GM23338 (cell line): ENCODE measurements around the gene SLC29A4. TPM values are rescaled to one million over a fixed set of nuclear protein-coding genes. Genes with fewer than 3 reads are reported as not detected.

Experiments used
- ATAC-seq: fragments of 200-7000 bp; cut with Tn5 transposase; 3 replicates; pipeline ENCODE4 v1.9.1; 2020
- DNase-seq: peaks from one replicate; pipeline ENCODE4 v3.0.0-alpha.2; 2015; ENCODE audit warnings: low spot score
- H2AFZ ChIP-seq: fragments of 200-600 bp; sonication (generic); 2 replicates; pipeline ENCODE4 v1.8.0; 2016; ENCODE audit warnings: antibody characterized with exemption, mild to moderate bottlenecking, moderate library complexity
- H3F3A ChIP-seq: fragments of 200-600 bp; sonication (generic); replicated peaks from 2 replicates; pipeline ENCODE4 v1.8.0; 2017; ENCODE audit warnings: antibody characterized with exemption, mixed run types, low read depth
- H3K27ac ChIP-seq: fragments of 200-600 bp; sonication (generic); 2 replicates; pipeline ENCODE4 v1.6.1; 2016; ENCODE audit warnings: low read depth
- H3K27me3 ChIP-seq: fragments of 200-600 bp; sonication (generic); 2 replicates; pipeline ENCODE4 v1.8.0; 2016; ENCODE audit warnings: mild to moderate bottlenecking, mixed run types, moderate library complexity; ENCODE audit not compliant: insufficient read depth
- H3K36me3 ChIP-seq: fragments of 200-600 bp; sonication (generic); 2 replicates; pipeline ENCODE4 v1.8.0; 2016; ENCODE audit warnings: mild to moderate bottlenecking; ENCODE audit not compliant: insufficient read depth
- H3K4me1 ChIP-seq: fragments of 200-600 bp; sonication (generic); 2 replicates; pipeline ENCODE4 v1.8.0; 2016; ENCODE audit warnings: mild to moderate bottlenecking, moderate library complexity; ENCODE audit not compliant: insufficient read depth
- H3K4me2 ChIP-seq: fragments of 200-600 bp; sonication (generic); 2 replicates; pipeline ENCODE4 v1.7.1; 2017; ENCODE audit warnings: mixed run types
- H3K4me3 ChIP-seq: fragments of 200-600 bp; sonication (generic); 2 replicates; pipeline ENCODE4 v1.6.1; 2016; ENCODE audit warnings: mixed run types
- H3K79me2 ChIP-seq: fragments of 200-600 bp; sonication (generic); replicated peaks from 2 replicates; pipeline ENCODE4 v1.8.0; 2017; ENCODE audit warnings: mild to moderate bottlenecking; ENCODE audit not compliant: insufficient read depth
- H3K9me2 ChIP-seq: fragments of 200-600 bp; sonication (generic); 2 replicates; pipeline ENCODE4 v1.8.0; 2017; ENCODE audit not compliant: insufficient read depth
- H4K20me1 ChIP-seq: fragments of 200-600 bp; sonication (generic); replicated peaks from 2 replicates; pipeline ENCODE4 v1.8.0; 2017; ENCODE audit warnings: mild to moderate bottlenecking; ENCODE audit not compliant: insufficient read depth
- H3K27ac Mint-ChIP-seq: 2 replicates; pipeline ENCODE4 v1.8.0; 2020; ENCODE audit warnings: inconsistent platforms, mild to moderate bottlenecking, moderate library complexity, mixed read lengths
- H3K27me3 Mint-ChIP-seq: 3 replicates; pipeline ENCODE4 v1.8.0; 2022; ENCODE audit warnings: low read depth, mild to moderate bottlenecking, moderate library complexity, mixed read lengths, inconsistent platforms; ENCODE audit not compliant: insufficient read depth, poor library complexity
- H3K36me3 Mint-ChIP-seq: 3 replicates; pipeline ENCODE4 v1.8.0; 2021; ENCODE audit warnings: low read depth, mild to moderate bottlenecking, inconsistent platforms, moderate library complexity, mixed read lengths
- H3K4me1 Mint-ChIP-seq: 3 replicates; pipeline ENCODE4 v1.8.0; 2020; ENCODE audit warnings: mild to moderate bottlenecking, inconsistent platforms, mixed read lengths
- H3K4me3 Mint-ChIP-seq: 3 replicates; pipeline ENCODE4 v1.8.0; 2021; ENCODE audit warnings: moderate library complexity, mild to moderate bottlenecking, inconsistent platforms, mixed read lengths
- H3K9me3 Mint-ChIP-seq: 3 replicates; pipeline ENCODE4 v1.8.0; 2020; ENCODE audit warnings: moderate library complexity, mild to moderate bottlenecking, inconsistent platforms, mixed read lengths
- CREB1 ChIP-seq: fragments of 250-450 bp; sonication (Bioruptor Pico); IDR thresholded peaks from 2 replicates; pipeline ENCODE4 v1.5.0; 2020; ENCODE audit warnings: low read depth, mild to moderate bottlenecking, moderate library complexity
- EZH2 ChIP-seq: fragments of 200-600 bp; sonication (generic); IDR thresholded peaks from one replicate; pipeline ENCODE4 v1.8.0; 2017; ENCODE audit warnings: antibody characterized with exemption, mild to moderate bottlenecking, low read depth; ENCODE audit not compliant: unreplicated experiment
- EZH2phosphoT487 ChIP-seq: fragments of 200-600 bp; sonication (generic); IDR thresholded peaks from one replicate; pipeline ENCODE4 v1.8.1; 2018; ENCODE audit warnings: antibody characterized with exemption; ENCODE audit not compliant: unreplicated experiment
- JUNB ChIP-seq: IDR thresholded peaks from one replicate; pipeline ENCODE4 v1.6.1; 2016; ENCODE audit warnings: antibody characterized with exemption; ENCODE audit not compliant: unreplicated experiment
- NANOG ChIP-seq: IDR thresholded peaks from 2 replicates; pipeline ENCODE4 v1.6.1; 2016; ENCODE audit warnings: antibody characterized with exemption, borderline replicate concordance
- POLR2AphosphoS5 ChIP-seq: IDR thresholded peaks from 2 replicates; pipeline ENCODE4 v1.6.1; 2016; ENCODE audit warnings: antibody characterized with exemption, low read depth
- STAT1 ChIP-seq: IDR thresholded peaks from one replicate; pipeline ENCODE4 v1.6.1; 2016; ENCODE audit warnings: antibody characterized with exemption; ENCODE audit not compliant: unreplicated experiment
- ZNF114 ChIP-seq: fragments of 250-450 bp; sonication (Bioruptor Pico); IDR thresholded peaks from 2 replicates; pipeline ENCODE4 v1.5.0; 2020; ENCODE audit warnings: mild to moderate bottlenecking, moderate library complexity
- ZNF331 ChIP-seq: fragments of 250-450 bp; sonication (Bioruptor Pico); IDR thresholded peaks from 2 replicates; pipeline ENCODE4 v1.5.0; 2020; ENCODE audit warnings: low read depth, mild to moderate bottlenecking, moderate library complexity
- polyA plus RNA-seq: library from polyadenylated mRNA; unstranded; fragments of >200 nt; fragmentation: Nextera tagmentation; extraction: Ambion mirVana; gene quantifications from 2 replicates; pipeline ENCODE4 v1.2.1, GENCODE V29; 2016
- total RNA-seq: library from RNA; depleted of rRNA; stranded (reverse); fragments of >200 nt; shearing (Covaris generic); gene quantifications from 2 replicates; pipeline ENCODE4 v1.2.3, GENCODE V29; 2014
- TF ChIP-seq, protein P1 (sequence below): fragments of 250-450 bp; sonication (Bioruptor Pico); IDR thresholded peaks from 2 replicates; pipeline ENCODE4 v1.5.0; 2020; ENCODE audit warnings: mild to moderate bottlenecking, moderate library complexity
- TF ChIP-seq, protein P2 (sequence below): IDR thresholded peaks from 2 replicates; pipeline ENCODE4 v1.6.1; 2016; ENCODE audit warnings: antibody characterized with exemption
- TF ChIP-seq, protein P3 (sequence below): IDR thresholded peaks from one replicate; pipeline ENCODE4 v1.6.1; 2018; ENCODE audit warnings: antibody characterized with exemption; ENCODE audit not compliant: unreplicated experiment
- TF ChIP-seq, protein P4 (sequence below), 2 experiments: fragments of 200-600 bp in 1 of 2; sonication (generic) in 1 of 2; conservative IDR thresholded peaks; 2 replicates each; pipeline versions ENCODE4 v1.5.1 to v1.6.1; 2016 to 2017; ENCODE audit warnings: antibody characterized with exemption in 2 of 2, low read depth in 2 of 2, mild to moderate bottlenecking in 2 of 2, moderate library complexity in 1 of 2

Gene SLC29A4
- total and polyA plus RNA-seq, 2 experiments from 2014 or later = 4.8 to 8.1 TPM

DNA sequence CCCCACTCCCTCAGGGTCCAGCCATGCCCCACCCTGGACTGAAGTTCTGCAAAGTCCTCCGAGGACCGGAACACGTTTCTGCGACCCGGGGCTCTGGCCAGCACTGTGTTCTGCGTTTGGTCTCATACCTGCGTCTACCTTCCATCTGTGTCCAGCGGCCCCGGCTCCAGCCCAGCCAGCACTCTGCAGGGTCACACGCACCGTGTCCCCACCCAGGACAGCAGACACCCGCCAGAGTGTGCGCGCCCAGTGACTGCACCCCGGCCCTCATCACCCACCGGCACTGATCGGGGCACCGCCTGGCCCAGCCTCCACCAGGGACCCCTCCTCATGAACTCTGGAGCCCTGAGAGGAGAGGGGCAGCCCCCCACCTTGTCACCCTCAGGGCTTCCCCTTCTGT is 20.3 kb downstream of the SLC29A4 start:
- Mint-ChIP-seq H3K4me3 (no peak overlapping the region), H3K36me3 (no peaks in the 10 kb centered on the region; the same call in 1 of the 3 replicates), H3K4me1 (no peaks in the 10 kb centered on the region; the same call in 2 of the 3 replicates), H3K9me3 (no peaks in the 10 kb centered on the region), H3K27me3 (peaks cover 18% of the 10 kb centered on the region), H3K27ac (no peak overlapping the region; the same call in 1 of the 2 replicates)
- TF ChIP-seq, protein P1, sequence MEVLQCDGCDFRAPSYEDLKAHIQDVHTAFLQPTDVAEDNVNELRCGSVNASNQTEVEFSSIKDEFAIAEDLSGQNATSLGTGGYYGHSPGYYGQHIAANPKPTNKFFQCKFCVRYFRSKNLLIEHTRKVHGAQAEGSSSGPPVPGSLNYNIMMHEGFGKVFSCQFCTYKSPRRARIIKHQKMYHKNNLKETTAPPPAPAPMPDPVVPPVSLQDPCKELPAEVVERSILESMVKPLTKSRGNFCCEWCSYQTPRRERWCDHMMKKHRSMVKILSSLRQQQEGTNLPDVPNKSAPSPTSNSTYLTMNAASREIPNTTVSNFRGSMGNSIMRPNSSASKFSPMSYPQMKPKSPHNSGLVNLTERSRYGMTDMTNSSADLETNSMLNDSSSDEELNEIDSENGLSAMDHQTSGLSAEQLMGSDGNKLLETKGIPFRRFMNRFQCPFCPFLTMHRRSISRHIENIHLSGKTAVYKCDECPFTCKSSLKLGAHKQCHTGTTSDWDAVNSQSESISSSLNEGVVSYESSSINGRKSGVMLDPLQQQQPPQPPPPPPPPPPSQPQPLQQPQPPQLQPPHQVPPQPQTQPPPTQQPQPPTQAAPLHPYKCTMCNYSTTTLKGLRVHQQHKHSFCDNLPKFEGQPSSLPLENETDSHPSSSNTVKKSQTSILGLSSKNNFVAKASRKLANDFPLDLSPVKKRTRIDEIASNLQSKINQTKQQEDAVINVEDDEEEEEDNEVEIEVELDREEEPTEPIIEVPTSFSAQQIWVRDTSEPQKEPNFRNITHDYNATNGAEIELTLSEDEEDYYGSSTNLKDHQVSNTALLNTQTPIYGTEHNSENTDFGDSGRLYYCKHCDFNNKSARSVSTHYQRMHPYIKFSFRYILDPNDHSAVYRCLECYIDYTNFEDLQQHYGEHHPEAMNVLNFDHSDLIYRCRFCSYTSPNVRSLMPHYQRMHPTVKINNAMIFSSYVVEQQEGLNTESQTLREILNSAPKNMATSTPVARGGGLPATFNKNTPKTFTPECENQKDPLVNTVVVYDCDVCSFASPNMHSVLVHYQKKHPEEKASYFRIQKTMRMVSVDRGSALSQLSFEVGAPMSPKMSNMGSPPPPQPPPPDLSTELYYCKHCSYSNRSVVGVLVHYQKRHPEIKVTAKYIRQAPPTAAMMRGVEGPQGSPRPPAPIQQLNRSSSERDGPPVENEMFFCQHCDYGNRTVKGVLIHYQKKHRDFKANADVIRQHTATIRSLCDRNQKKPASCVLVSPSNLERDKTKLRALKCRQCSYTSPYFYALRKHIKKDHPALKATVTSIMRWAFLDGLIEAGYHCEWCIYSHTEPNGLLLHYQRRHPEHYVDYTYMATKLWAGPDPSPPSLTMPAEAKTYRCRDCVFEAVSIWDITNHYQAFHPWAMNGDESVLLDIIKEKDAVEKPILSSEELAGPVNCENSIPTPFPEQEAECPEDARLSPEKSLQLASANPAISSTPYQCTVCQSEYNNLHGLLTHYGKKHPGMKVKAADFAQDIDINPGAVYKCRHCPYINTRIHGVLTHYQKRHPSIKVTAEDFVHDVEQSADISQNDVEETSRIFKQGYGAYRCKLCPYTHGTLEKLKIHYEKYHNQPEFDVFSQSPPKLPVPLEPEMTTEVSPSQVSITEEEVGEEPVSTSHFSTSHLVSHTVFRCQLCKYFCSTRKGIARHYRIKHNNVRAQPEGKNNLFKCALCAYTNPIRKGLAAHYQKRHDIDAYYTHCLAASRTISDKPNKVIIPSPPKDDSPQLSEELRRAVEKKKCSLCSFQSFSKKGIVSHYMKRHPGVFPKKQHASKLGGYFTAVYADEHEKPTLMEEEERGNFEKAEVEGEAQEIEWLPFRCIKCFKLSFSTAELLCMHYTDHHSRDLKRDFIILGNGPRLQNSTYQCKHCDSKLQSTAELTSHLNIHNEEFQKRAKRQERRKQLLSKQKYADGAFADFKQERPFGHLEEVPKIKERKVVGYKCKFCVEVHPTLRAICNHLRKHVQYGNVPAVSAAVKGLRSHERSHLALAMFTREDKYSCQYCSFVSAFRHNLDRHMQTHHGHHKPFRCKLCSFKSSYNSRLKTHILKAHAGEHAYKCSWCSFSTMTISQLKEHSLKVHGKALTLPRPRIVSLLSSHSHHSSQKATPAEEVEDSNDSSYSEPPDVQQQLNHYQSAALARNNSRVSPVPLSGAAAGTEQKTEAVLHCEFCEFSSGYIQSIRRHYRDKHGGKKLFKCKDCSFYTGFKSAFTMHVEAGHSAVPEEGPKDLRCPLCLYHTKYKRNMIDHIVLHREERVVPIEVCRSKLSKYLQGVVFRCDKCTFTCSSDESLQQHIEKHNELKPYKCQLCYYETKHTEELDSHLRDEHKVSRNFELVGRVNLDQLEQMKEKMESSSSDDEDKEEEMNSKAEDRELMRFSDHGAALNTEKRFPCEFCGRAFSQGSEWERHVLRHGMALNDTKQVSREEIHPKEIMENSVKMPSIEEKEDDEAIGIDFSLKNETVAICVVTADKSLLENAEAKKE = no peak
- TF ChIP-seq, protein P2, sequence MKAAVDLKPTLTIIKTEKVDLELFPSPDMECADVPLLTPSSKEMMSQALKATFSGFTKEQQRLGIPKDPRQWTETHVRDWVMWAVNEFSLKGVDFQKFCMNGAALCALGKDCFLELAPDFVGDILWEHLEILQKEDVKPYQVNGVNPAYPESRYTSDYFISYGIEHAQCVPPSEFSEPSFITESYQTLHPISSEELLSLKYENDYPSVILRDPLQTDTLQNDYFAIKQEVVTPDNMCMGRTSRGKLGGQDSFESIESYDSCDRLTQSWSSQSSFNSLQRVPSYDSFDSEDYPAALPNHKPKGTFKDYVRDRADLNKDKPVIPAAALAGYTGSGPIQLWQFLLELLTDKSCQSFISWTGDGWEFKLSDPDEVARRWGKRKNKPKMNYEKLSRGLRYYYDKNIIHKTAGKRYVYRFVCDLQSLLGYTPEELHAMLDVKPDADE = no peak
- TF ChIP-seq EZH2phosphoT487 = no peak
- no peak for TF ChIP-seq STAT1
- TF ChIP-seq, protein P3, sequence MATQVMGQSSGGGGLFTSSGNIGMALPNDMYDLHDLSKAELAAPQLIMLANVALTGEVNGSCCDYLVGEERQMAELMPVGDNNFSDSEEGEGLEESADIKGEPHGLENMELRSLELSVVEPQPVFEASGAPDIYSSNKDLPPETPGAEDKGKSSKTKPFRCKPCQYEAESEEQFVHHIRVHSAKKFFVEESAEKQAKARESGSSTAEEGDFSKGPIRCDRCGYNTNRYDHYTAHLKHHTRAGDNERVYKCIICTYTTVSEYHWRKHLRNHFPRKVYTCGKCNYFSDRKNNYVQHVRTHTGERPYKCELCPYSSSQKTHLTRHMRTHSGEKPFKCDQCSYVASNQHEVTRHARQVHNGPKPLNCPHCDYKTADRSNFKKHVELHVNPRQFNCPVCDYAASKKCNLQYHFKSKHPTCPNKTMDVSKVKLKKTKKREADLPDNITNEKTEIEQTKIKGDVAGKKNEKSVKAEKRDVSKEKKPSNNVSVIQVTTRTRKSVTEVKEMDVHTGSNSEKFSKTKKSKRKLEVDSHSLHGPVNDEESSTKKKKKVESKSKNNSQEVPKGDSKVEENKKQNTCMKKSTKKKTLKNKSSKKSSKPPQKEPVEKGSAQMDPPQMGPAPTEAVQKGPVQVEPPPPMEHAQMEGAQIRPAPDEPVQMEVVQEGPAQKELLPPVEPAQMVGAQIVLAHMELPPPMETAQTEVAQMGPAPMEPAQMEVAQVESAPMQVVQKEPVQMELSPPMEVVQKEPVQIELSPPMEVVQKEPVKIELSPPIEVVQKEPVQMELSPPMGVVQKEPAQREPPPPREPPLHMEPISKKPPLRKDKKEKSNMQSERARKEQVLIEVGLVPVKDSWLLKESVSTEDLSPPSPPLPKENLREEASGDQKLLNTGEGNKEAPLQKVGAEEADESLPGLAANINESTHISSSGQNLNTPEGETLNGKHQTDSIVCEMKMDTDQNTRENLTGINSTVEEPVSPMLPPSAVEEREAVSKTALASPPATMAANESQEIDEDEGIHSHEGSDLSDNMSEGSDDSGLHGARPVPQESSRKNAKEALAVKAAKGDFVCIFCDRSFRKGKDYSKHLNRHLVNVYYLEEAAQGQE = no peak
- TF ChIP-seq, protein P4, sequence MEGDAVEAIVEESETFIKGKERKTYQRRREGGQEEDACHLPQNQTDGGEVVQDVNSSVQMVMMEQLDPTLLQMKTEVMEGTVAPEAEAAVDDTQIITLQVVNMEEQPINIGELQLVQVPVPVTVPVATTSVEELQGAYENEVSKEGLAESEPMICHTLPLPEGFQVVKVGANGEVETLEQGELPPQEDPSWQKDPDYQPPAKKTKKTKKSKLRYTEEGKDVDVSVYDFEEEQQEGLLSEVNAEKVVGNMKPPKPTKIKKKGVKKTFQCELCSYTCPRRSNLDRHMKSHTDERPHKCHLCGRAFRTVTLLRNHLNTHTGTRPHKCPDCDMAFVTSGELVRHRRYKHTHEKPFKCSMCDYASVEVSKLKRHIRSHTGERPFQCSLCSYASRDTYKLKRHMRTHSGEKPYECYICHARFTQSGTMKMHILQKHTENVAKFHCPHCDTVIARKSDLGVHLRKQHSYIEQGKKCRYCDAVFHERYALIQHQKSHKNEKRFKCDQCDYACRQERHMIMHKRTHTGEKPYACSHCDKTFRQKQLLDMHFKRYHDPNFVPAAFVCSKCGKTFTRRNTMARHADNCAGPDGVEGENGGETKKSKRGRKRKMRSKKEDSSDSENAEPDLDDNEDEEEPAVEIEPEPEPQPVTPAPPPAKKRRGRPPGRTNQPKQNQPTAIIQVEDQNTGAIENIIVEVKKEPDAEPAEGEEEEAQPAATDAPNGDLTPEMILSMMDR (conservative IDR thresholded peaks at IDR 0.05; ENCODE audit: low read depth in 2 of 2) = no peak
- no peak for TF ChIP-seq EZH2
- no peak for TF ChIP-seq POLR2AphosphoS5
- no peak for TF ChIP-seq ZNF114
- no peak for TF ChIP-seq JUNB
- no peak for TF ChIP-seq ZNF331 (CRISPR knock-in tag)
- no peak for TF ChIP-seq NANOG
- TF ChIP-seq CREB1 (CRISPR knock-in tag) = no peak
- no peaks in the 10 kb centered on the region for H3K4me1 ChIP-seq
- no peak overlapping the region for H3K27ac ChIP-seq
- H4K20me1 ChIP-seq = no peaks in the 10 kb centered on the region
- no peak overlapping the region for H3K4me2 ChIP-seq
- no peaks in the 10 kb centered on the region for H3K36me3 ChIP-seq
- H3F3A ChIP-seq = no peaks in the 10 kb centered on the region
- H3K4me3 ChIP-seq = no peak overlapping the region
- ATAC-seq = no peak
- no peak overlapping the region for H2AFZ ChIP-seq
- DNase-seq = no peak
- no peaks in the 10 kb centered on the region for H3K27me3 ChIP-seq
- no peaks in the 10 kb centered on the region for H3K79me2 ChIP-seq
- no peaks in the 10 kb centered on the region for H3K9me2 ChIP-seq
